GM12872 (cell line): ENCODE results near the gene CYP2J2.

Experiments
- TF ChIP-seq, protein P1 (sequence below): IDR thresholded peaks from 3 replicates; pipeline ENCODE4 v1.5.1; 2011; ENCODE audit warnings: low read depth, mild to moderate bottlenecking, low read length, moderate library complexity; ENCODE audit not compliant: insufficient read depth

CYP2J2 gene

DNA sequence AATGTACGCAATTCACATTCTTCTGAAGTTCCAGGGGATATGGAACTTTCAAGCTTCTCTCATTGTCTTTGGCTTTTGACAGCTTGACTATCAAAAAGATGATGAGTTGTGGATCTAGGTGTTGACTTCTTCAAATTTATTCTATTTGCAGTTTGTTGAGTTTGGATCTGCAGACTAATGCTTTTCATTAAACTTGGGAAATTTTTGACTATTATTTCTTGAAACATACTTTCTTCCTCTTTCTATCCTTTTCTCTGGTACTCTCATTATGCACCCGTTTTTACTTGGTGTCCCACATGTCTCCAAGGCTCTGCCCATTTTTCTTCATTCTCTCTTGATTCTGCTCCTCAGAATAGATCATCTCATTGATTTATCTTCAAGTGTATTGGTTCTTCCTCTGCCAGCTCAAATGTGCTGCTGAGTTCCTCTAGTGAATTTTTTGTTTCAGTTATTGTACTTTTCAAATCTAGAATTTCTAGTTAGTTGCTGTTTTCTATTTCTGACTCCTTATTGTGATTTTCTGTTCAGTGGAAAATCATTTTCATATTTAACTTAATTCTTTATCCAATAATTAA is 49.4 kb downstream of the CYP2J2 start:
- TF ChIP-seq, protein P1, sequence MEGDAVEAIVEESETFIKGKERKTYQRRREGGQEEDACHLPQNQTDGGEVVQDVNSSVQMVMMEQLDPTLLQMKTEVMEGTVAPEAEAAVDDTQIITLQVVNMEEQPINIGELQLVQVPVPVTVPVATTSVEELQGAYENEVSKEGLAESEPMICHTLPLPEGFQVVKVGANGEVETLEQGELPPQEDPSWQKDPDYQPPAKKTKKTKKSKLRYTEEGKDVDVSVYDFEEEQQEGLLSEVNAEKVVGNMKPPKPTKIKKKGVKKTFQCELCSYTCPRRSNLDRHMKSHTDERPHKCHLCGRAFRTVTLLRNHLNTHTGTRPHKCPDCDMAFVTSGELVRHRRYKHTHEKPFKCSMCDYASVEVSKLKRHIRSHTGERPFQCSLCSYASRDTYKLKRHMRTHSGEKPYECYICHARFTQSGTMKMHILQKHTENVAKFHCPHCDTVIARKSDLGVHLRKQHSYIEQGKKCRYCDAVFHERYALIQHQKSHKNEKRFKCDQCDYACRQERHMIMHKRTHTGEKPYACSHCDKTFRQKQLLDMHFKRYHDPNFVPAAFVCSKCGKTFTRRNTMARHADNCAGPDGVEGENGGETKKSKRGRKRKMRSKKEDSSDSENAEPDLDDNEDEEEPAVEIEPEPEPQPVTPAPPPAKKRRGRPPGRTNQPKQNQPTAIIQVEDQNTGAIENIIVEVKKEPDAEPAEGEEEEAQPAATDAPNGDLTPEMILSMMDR: no peak

DNA sequence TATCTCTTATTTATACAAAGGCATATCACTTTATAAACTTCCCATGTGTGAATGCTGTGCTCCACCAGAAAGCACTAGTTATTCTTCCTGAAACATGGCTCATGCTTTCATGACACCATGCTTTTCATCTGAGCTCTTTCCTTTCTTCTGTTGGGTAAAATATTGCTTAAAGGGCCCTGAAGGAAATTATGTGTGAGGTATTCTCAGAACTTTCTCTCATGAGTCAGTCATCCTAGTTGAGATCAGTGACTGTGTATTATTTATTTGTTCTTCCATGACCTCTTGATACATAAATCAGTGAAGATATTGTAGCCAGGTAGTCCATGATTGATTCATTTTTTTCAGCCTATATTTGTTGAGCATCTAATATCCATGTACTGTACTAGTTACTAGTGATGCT is 54.8 kb downstream of the CYP2J2 start:
- TF ChIP-seq, protein P1: no peak

DNA sequence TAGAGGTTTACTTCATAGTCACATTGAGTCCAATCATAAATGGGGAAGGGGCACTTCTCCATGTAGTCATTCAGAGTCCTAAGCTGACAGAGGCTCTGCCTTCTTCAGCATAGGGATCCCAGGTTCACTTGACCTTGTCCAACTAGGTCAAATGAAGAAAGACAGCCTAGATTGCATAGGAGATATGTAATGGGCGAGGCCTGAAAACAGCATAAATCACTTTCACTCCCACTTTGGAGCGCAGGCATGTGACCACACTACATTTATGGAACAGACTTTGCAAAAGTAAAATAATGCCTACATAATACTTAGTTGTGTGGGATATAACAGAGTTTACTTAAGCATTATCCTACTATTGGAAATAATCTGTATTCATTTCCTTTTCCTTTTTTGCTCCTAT is 60.1 kb downstream of the CYP2J2 start:
- TF ChIP-seq, protein P1: no peak

DNA sequence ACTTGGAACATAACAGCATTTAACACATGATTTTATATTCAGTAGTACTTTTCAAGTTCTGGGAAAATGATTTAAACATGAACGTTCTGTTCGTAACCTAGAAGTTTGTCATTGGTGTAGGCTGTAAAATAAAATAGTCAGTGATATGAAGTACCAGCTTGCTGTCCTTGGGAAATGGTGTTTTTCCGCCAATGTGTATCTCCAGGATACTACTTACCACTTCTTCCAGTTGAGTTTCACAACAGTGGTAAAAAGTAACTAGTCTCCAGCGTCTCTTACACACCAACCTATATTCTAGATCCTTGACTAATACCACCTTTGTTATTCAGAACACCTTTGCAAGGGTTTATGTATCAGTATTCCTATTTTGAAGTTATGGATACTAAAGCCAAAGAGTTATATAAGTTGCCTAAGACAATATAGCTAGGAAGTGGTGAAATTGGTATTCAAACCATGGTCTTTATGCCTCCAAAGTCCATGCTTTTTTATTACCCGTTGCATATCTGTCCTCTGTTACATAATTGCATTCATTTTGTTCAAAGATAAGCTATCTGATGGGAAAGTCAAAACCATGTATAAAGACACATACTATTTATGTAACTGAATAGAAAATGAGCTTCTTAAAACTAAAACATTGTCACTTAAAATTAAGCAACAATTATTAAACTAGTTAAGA is 68.8 kb downstream of the CYP2J2 start:
- TF ChIP-seq, protein P1: no peak

DNA sequence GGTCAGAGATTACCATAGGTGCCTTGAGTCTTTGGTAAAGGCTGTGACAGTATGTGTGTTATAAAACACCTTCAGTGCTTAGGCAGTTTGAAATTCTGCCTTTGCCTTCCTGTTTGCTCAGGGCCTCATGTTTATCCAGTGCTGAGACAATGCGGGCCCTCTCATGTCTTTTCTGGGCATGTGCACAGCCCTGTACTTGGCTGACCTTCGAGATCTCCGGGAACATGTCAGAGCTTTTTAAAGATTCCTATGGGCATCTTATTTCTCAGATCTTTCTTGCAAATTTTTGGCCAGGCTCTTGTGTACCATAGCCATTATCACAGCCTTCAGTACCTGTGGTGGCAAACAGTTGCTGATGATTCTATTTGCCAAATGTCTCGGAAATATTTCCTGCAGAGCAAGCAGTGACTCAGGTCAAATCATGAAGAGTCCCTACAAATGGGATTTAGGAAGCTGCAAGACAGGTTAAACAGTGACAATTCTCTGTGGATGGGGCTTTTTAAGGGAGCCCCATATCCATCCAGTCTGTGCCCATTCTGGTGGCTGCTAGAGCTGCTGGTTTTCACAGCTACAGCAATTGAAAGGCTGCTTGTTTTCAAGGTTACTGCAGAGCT is 69.7 kb downstream of the CYP2J2 start:
- TF ChIP-seq, protein P1: no peak

DNA sequence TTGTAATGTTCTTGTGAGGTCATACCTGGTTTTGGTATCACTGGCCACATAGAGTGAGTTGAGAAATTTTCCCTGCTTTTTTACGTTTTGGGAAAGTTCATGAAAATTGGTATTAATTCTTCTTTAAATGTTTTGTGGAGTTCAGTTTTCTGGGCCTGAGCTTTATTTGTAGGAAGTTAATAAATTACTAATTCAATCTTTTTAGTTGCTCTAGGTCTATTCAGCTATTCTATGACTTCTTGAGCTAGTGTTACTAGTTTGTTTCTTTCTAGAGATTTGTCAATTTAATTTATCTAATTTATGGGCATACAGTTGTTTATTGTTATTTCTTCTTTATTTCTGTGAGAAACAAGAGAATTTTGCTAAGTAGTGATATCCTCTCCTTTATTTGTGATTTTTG is 74.5 kb downstream of the CYP2J2 start:
- TF ChIP-seq, protein P1: no peak

DNA sequence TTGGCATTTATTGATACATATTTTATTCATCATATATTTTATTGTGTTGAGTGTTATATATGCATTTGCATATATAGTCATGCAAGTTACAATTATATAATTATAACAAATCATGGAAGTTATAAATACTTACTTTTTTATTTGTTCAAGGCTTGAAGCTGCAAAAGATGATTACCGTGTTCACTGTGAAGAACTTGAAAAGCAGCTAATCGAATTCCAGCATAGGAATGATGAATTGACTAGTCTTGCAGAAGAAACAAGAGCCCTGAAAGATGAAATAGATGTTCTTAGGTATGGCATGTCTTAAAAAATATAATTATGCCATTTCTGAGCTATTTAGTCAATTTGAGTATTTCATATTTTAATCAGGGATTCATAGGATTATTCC is 79.7 kb downstream of the CYP2J2 start:
- TF ChIP-seq, protein P1: no peak
